Measurements from ENCODE around the gene APBA1.

DNA sequence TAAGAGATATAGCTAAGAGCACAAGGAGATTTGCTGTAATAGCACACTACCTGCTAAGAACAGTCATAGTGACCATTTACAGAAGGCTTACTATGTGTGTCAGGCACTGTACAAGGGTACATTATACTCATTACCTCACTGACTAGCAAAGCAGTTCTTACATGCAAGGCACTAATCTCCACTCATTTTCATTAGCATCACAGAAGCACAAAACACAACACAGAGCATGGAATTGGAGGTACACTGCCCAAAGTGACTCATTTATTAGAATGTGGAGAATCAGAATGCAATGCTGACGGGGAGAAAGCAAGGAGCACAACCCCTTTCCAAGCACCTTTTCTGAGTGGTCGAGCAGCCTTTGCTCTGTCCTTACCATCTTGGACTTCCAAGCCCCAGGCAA lies 177.4 kb downstream of the APBA1 start:
- no peak for TF ChIP-seq POLR2AphosphoS5 (IDR thresholded peaks at IDR 0.05; ENCODE audit: low read depth, low read length)
- TF ChIP-seq, protein P1, sequence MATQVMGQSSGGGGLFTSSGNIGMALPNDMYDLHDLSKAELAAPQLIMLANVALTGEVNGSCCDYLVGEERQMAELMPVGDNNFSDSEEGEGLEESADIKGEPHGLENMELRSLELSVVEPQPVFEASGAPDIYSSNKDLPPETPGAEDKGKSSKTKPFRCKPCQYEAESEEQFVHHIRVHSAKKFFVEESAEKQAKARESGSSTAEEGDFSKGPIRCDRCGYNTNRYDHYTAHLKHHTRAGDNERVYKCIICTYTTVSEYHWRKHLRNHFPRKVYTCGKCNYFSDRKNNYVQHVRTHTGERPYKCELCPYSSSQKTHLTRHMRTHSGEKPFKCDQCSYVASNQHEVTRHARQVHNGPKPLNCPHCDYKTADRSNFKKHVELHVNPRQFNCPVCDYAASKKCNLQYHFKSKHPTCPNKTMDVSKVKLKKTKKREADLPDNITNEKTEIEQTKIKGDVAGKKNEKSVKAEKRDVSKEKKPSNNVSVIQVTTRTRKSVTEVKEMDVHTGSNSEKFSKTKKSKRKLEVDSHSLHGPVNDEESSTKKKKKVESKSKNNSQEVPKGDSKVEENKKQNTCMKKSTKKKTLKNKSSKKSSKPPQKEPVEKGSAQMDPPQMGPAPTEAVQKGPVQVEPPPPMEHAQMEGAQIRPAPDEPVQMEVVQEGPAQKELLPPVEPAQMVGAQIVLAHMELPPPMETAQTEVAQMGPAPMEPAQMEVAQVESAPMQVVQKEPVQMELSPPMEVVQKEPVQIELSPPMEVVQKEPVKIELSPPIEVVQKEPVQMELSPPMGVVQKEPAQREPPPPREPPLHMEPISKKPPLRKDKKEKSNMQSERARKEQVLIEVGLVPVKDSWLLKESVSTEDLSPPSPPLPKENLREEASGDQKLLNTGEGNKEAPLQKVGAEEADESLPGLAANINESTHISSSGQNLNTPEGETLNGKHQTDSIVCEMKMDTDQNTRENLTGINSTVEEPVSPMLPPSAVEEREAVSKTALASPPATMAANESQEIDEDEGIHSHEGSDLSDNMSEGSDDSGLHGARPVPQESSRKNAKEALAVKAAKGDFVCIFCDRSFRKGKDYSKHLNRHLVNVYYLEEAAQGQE (IDR thresholded peaks at IDR 0.05; ENCODE audit: insufficient read depth in 1 of 2, low read depth in 2 of 2, low read length in 2 of 2), result no peak
- no peak for TF ChIP-seq TAF1 (IDR thresholded peaks at IDR 0.05; ENCODE audit: borderline replicate concordance, insufficient read depth, low read length)
- no peak for TF ChIP-seq SIN3A (IDR thresholded peaks at IDR 0.05; ENCODE audit: borderline replicate concordance, insufficient read depth, low read length)
- TF ChIP-seq FOXP2 (optimal IDR thresholded peaks at IDR 0.05; ENCODE audit: borderline replicate concordance, extremely low read depth, extremely low read length, insufficient read depth), result no peak

Data from PFSK-1 (cell line).